Stimulated activated CD4-positive, alpha-beta T cell treated with anti-CD3 and anti-CD28 coated beads, Interleukin-2, amount 100 ng/mL, for 48 hours (primary cell): Measurements from ENCODE around the gene ADAMTS18.
"Not testable (repeated sequence)": the region's sequence is repeated elsewhere in the genome, so short reads cannot be mapped to it uniquely, and the experiment has no call there.

Experiments used
- DNase-seq, 2 donors: peaks; one replicate each; pipeline ENCODE4 v3.0.0-alpha.2; 2020

The ADAMTS18 gene

GRCh38 chr16:77277571-77277970, 157.3 kb downstream of the ADAMTS18 start:
- no peak for DNase-seq

GRCh38 chr16:77277141-77277540, 157.7 kb downstream of the ADAMTS18 start:
- no peak for DNase-seq

DNA sequence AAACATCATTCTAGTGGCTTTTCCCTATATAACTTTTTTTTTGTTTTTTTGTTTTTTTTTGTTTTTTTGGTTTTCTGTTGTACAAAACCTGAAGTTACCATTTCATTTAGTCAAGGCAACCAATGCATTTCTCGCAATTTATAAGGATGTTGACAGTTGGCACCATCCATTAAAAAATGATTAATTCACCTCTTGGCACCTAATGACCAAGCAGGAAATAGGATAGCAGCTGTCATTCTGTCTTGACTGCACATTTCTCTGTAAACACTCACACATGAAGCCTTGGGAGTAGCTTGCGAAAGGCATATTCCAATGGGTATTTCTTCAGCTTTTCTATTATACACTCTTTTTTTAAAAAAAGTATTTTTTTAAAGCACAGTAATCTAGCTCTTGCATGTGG, 158.2 kb downstream of the ADAMTS18 start:
- no peak for DNase-seq

GRCh38 chr16:77275303-77275702, 159.5 kb downstream of the ADAMTS18 start:
- not testable (repeated sequence) for DNase-seq

- DNase-seq, result no peak
Observed at GRCh38 chr16:77273815-77274214, 161.0 kb downstream of the ADAMTS18 start.

- no peak for DNase-seq
Observed at GRCh38 chr16:77271532-77272426, 163.1 kb downstream of the ADAMTS18 start.

DNA sequence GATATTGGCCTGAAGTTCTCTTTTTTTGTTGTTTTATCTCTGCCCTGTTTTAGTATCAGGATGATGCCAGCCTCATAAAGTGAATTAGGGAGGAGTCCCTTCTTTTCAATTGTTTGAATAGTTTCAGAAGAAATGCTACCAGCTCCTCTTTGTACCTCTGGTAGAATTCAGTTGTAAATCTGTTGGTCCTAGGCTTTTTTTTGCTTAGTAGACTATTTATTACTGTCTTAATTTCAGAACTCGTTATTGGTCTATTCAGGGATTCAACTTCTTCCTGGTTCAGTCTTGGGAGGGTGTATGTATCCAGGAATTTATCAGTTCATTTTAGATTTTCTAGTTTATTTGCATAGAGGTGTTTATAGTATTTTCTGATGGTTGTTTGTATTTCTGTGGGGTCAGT, 168.6 kb downstream of the ADAMTS18 start:
- not testable (repeated sequence) for DNase-seq

DNA sequence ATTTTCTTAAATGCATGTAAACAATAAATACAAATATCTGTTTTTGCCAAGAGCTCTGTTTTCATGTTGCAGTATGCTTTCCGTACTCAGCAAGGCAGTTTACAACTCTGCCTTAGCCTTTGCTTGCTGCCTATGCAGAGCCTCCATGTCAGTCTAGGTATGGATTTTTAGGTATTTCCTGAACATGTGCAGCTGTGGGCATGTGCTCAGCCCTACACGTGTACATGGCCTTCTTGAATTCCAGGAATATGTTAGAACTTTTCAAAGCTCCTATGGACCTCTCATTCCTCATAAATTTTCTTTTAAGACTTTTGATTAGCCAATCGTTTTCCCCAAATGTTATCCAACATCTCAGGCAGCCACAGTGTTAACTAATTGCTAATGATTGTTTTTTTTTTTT, 171.9 kb downstream of the ADAMTS18 start:
- DNase-seq, result no peak

GRCh38 chr16:77250400-77250799, 184.4 kb downstream of the ADAMTS18 start:
- DNase-seq, result no peak

DNA sequence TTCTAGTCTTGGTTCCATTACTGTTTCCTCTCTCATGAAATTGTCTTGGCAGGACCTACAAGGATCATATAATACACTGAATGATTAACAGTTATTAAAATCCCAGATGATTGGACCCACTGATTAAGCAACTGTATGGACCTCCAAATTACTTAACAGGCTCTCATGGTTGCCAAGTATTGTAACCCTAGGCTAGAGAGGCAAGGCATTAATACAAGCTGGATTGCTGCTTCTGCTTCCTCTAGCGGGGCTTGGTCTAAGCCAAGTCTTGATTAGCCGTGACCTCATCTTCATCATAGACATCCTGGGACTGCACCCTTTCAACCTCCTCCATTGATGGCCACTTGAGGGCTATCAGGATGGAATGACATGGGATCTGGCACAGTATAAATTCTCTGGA, 188.7 kb downstream of the ADAMTS18 start:
- DNase-seq, result no peak

- DNase-seq, result not testable (repeated sequence)
Observed at GRCh38 chr16:77242471-77242870, 192.4 kb downstream of the ADAMTS18 start.

- DNase-seq, result no peak
Observed at GRCh38 chr16:77238593-77238992, 196.2 kb downstream of the ADAMTS18 start.

GRCh38 chr16:77236063-77236511, 198.7 kb downstream of the ADAMTS18 start:
- DNase-seq, result peak; percentile 89 to 91

- DNase-seq, result no peak
Observed at GRCh38 chr16:77234611-77235010, 200.2 kb downstream of the ADAMTS18 start.

DNA sequence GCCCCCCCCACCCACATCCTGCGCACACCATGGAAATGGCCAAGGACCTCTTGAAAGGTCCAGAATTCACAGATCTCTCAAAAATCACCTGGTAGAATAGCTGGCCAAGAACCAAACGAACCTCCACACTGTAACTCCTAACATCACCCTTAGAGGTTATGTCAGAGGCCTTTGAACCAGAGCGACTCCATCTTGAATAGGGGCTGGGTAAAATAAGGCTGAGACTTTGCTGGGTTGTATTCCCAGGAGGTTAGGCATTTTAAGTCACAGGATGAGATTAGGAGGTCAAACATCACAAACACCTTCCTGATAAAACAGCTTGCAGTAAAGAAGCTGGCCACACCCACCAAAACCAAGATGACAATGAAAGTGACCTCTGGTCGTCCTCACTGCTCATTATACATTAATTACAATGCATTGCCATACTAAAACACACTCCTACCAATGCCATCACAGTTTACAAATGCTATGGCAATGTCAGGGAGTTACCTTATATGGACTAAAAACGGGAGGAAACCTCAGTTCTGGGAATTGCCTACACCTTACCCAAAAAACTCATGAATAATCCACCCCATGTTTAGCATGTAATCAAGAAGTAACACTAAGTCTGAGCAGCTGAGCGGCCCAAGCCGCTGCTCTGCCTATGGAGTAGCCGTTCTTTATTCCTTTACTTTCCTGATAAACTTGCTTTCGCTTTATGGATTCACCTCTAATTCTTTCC, 200.9 kb downstream of the ADAMTS18 start:
- DNase-seq, result no peak
